ENCODE measurements around the gene PLTP. TPM values are rescaled to one million over a fixed set of nuclear protein-coding genes. Genes with fewer than 3 reads are reported as not detected.
"Not testable (repeated sequence)": the region's sequence is repeated elsewhere in the genome, so short reads cannot be mapped to it uniquely, and the experiment has no call there.

The PLTP gene
- total RNA-seq, 4 donors from 2014 or later: 25.0 to 99.3 (median 35.7) TPM

DNA sequence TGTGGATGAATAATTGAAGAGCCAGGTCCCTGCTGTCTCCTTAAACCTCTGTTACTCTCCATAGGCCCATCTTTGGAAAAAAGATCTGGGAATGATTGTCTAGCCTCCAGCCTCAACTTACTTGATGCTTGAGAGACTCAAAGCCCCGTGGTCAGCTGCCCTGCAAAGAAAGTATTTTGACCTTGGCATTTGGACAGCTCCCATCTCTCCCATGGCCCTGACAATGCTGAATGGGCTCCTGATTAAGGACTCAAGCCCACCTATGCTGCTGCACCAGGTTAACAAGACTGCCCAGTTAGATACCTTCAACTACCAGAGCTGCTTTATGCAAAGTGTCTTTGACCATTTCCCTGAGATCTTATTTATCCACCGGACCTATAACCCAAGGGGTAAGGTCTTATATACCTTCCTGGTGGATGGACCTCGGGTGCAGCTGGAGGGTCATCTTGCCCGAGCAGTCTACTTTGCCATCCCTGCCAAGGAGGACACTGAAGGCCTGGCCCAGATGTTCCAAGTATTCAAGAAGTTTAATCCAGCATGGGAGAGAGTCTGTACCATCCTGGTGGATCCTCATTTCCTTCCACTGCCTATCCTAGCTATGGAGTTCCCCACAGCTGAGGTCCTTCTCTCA is 29.4 kb downstream of the PLTP start:
- no peaks in the 10 kb centered on the region for H3K9me3 ChIP-seq
- DNase-seq: peak in 1 of 3 donors; percentile 10
- H3K27me3 ChIP-seq: no peaks in the 10 kb centered on the region
- no peak for TF ChIP-seq POLR2A (IDR thresholded peaks at IDR 0.05)
- TF ChIP-seq, protein P1, sequence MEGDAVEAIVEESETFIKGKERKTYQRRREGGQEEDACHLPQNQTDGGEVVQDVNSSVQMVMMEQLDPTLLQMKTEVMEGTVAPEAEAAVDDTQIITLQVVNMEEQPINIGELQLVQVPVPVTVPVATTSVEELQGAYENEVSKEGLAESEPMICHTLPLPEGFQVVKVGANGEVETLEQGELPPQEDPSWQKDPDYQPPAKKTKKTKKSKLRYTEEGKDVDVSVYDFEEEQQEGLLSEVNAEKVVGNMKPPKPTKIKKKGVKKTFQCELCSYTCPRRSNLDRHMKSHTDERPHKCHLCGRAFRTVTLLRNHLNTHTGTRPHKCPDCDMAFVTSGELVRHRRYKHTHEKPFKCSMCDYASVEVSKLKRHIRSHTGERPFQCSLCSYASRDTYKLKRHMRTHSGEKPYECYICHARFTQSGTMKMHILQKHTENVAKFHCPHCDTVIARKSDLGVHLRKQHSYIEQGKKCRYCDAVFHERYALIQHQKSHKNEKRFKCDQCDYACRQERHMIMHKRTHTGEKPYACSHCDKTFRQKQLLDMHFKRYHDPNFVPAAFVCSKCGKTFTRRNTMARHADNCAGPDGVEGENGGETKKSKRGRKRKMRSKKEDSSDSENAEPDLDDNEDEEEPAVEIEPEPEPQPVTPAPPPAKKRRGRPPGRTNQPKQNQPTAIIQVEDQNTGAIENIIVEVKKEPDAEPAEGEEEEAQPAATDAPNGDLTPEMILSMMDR (IDR thresholded peaks at IDR 0.05): no peak
- peaks cover 0 to 39% (median 0%) of the 10 kb centered on the region in 3 donors for H3K36me3 ChIP-seq
- H3K4me1 ChIP-seq: peaks cover 0 to 35% (median 3%) of the 10 kb centered on the region in 4 donors
- no peak overlapping the region for H3K4me3 ChIP-seq
- H3K27ac ChIP-seq: no peak overlapping the region

DNA sequence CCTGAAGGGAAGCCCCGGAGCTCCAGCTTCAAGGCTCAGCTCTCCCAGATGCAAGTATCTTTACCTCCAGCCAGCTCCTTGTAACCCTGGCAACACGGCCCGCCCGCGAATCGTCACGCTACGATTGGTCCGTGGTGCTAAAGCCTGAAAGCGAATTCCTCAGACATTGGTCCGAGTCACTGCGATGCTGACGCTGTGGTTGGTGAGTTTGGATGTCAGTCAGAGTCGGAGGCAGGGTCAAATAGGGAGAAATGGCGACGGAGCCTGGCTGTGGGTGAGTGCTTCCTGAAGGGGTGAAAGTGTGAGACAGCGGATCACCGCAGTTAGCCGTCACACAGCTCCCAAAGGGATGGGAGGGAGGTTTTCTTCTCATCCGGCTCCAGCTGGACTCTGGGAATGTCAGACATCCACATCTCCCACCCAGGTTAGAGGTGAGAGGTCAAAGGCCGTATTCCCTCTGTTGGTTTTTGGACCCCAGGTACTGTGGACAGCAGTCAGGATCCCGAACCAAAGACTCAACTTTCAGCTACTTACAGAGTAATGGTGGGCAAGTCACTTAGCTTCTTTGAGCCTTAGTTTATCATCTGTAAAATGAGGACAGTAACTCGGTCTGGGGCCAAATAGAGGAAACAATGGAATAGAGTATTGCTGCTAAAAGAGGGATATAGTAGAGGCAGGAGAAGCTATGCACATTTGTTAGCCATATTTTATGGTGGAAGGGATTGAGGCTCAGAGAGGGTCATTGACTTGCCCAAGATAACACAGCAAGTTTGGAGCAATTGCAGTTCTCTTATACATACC is 30.8 kb downstream of the PLTP start, which contains the start of gene ZSWIM1:
Gene ZSWIM1, plus strand, starts transcription at position 240 of the 801 bp plus-strand sequence. CDS start 1,366 bp downstream, outside the sequence.
- peaks cover 0 to 35% (median 3%) of the 10 kb centered on the region in 4 donors for H3K4me1 ChIP-seq
- no peaks in the 10 kb centered on the region for H3K27me3 ChIP-seq
- peak; percentile 99 to 100 (median 100) for DNase-seq
- peaks cover 0 to 42% (median 0%) of the 10 kb centered on the region in 3 donors for H3K36me3 ChIP-seq
- H3K4me3 ChIP-seq: peak within 1 kb of the TSS; percentile 49 to 70 (median 54)
- TF ChIP-seq POLR2A (IDR thresholded peaks at IDR 0.05): peak; percentile 41 to 58
- TF ChIP-seq, protein P1 (IDR thresholded peaks at IDR 0.05): no peak
- peak within 1 kb of the TSS; percentile 74 to 89 (median 78) for H3K27ac ChIP-seq
- H3K9me3 ChIP-seq: no peaks in the 10 kb centered on the region

DNA sequence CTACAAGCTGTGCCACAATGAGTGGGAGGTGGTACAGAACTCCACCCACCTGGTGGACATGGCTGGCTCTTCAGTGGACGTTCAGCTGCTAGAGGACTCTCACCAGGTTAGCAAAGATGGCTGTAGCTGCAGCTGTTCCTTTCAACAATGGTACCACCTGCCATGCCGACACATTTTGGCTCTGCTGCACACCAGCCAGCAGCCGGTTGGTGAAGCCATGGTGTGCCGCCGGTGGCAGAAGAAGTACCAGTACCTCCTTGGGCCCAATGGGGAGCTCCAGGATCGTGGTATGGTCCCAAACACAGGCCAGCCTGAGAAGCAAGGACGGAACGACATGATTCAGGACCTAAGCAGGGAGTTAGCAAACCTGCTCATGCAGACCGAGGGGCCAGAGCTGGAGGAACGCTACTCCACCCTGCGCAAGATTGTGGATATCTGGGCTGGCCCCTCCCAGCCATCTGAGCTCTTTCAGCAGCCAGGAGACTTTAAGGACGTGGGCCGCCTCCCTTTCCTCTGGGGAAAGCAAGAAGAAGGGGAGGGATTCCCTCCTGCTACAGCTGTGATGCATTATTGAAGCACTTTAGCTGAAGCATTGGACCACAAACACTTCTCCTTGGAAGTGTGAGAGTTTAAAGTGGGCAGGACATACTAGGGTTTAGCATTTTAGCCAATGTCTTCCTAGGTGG is 33.7 kb downstream of the PLTP start:
- Histone ChIP-seq H3K27me3 (no peaks in the 10 kb centered on the region), H3K36me3 (peaks cover 0 to 23% (median 0%) of the 10 kb centered on the region in 3 donors), H3K4me3 (no peak overlapping the region), H3K27ac (no peak overlapping the region), H3K4me1 (peaks cover 0 to 19% (median 3%) of the 10 kb centered on the region in 4 donors), H3K9me3 (no peaks in the 10 kb centered on the region)
- no peak for TF ChIP-seq POLR2A (IDR thresholded peaks at IDR 0.05)
- TF ChIP-seq, protein P1 (IDR thresholded peaks at IDR 0.05): no peak
- DNase-seq: no peak

DNA sequence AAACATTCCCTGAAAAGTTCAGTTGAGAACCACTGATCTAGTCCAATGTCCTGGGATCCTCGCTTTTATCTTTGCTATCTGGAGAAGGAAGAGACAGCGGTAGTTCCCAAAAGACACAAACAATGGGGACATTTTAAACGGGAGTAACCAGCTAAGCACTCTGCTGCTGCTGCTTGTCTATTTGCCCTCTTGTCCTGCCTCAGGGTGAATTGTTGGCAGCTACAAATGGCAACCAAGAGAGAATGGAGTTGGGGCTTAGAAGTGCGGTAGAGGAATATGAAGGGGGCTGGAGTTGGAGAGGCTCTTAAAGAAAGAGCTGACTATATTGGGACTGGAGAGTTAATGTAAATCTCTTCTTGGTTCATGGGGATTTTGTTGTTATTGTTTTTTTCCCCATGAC is 37.4 kb downstream of the PLTP start:
- Histone ChIP-seq H3K4me3 (no peak overlapping the region), H3K27ac (no peak overlapping the region), H3K36me3 (peaks cover 0 to 18% (median 0%) of the 10 kb centered on the region in 3 donors), H3K4me1 (no peaks in the 10 kb centered on the region), H3K27me3 (no peaks in the 10 kb centered on the region), H3K9me3 (no peaks in the 10 kb centered on the region)
- DNase-seq: no peak
- TF ChIP-seq POLR2A (IDR thresholded peaks at IDR 0.05): no peak
- TF ChIP-seq, protein P1 (IDR thresholded peaks at IDR 0.05): no peak

DNA sequence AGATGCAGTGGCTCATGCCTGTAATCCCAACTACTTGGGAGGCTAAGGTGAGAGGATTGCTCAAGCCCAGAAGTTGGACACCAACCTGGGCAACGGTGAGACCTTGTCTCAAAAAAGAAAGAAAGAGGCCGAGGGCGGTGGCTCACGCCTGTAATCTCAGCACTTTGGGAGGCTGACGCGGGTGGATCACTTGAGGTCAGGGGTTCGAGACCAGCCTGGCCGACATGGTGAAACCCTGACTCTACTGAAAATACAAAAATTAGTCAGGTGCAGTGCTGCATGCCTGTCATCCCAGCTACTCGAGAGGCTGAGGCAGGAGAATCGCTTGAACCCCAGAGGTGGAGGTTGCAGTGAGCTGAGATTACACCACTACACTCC is 37.9 kb downstream of the PLTP start:
- H3K4me3 ChIP-seq, H3K9me3 ChIP-seq, H3K4me1 ChIP-seq, H3K27ac ChIP-seq, DNase-seq, H3K27me3 ChIP-seq: not testable (repeated sequence)
- peaks cover 0 to 18% (median 0%) of the 10 kb centered on the region in 3 donors for H3K36me3 ChIP-seq
